ENCODE measurements around the gene OR1D5. TPM values are rescaled to one million over a fixed set of nuclear protein-coding genes. Genes with fewer than 3 reads are reported as not detected.

The OR1D5 gene
- polyA plus RNA-seq, 1 of the 3 experiments (the other 2 are of a cell fraction): not detected

DNA sequence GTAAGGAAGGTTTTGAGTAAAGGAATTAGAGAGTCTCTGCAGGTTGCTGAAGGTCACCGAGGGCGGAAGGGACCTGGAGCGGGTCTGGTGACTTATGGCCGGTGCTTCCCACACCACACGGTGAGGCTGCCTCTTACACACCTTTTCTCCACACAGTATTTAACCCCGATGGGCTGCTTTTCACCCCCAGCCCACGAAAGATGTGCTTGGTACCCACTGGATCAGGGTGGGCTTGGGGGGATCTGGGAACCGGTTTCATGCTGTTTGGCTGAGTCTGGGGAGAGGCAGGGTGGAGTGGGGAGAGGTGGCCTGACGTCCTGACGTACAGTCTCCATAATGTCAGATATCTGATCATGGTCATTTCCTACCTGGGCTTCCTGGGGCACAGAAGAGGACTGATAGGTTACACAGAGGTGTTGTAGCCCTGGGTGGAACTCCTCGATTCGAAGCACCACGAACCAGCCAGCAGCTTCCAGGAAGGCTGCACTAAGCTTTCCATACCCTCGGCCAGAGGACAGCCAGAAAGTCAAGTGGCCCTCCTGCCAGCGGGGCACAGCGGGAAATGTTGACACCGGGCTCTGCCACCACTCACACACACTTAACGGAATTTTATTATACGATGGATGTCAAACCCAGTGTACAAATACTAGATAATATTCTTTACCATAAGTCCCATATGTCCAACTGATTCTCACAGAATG is 34.0 kb downstream of the OR1D5 start:
- H4K20me1 ChIP-seq (ENCODE audit: insufficient read depth): no peaks in the 10 kb centered on the region
- H3K27ac ChIP-seq (ENCODE audit: low read depth in 2 of 2, low read length in 1 of 2): peak overlapping the region in 1 of 2 experiments; percentile 36; a peak in 1 of 4 replicates
- POLR2A ChIA-PET: no interaction called here
- H3K4me2 ChIP-seq: no peak overlapping the region
- H3K9ac ChIP-seq: no peak overlapping the region
- H3K4me3 ChIP-seq (ENCODE audit: low read depth in 2 of 2, low read length in 1 of 2): no peak overlapping the region
- CTCF ChIA-PET: interaction anchor here (3.4 kb wide), 1 partner anchor 16 kb away, joined by 14 read pairs; no protein-coding TSS in a partner anchor
- no peak overlapping the region for H2AFZ ChIP-seq (ENCODE audit: low read depth)
- no peak for DNase-seq
- H3K36me3 ChIP-seq (replicated peaks in 1 of 2; ENCODE audit: control insufficient read depth in 1 of 2, insufficient read depth in 2 of 2, low read length in 1 of 2): peaks cover 5 to 15% of the 10 kb centered on the region in 2 experiments
- no peaks in the 10 kb centered on the region for H3K9me2 ChIP-seq
- H3K27me3 ChIP-seq (ENCODE audit: insufficient read depth): no peaks in the 10 kb centered on the region
- no peaks in the 10 kb centered on the region for H3K79me2 ChIP-seq (ENCODE audit: insufficient read depth)
- H3K4me1 ChIP-seq (ENCODE audit: control insufficient read depth in 1 of 2, insufficient read depth in 2 of 2, low read depth in 1 of 2, low read length in 1 of 2): peaks cover 0 to 5% of the 10 kb centered on the region in 2 experiments; a peak in 2 of 4 replicates
- peaks cover 18% of the 10 kb centered on the region for H3F3A ChIP-seq (replicated peaks; ENCODE audit: insufficient read depth)
- H3K9me3 ChIP-seq: no peaks in the 10 kb centered on the region
- WGBS (ENCODE audit: low lambda C conversion rate): 86% methylated on average over 15 of the region's 19 CpGs
- TF ChIP-seq FOXJ3 (CRISPR knock-in tag; IDR thresholded peaks at IDR 0.05) (no peak), YY1 (IDR thresholded peaks at IDR 0.05; ENCODE audit: low read depth) (no peak), ELF1 (IDR thresholded peaks at IDR 0.05) (no peak), EP300 (IDR thresholded peaks at IDR 0.05; ENCODE audit: borderline replicate concordance in 1 of 2, low read depth in 1 of 2, low read length in 1 of 2) (no peak), SIN3A (IDR thresholded peaks at IDR 0.05; ENCODE audit: borderline replicate concordance, low read depth, low read length) (no peak), MXI1 (IDR thresholded peaks at IDR 0.05; ENCODE audit: low read depth, low read length) (no peak), SMC3 (IDR thresholded peaks at IDR 0.05; ENCODE audit: low read depth, low read length) (no peak), RFX5 (IDR thresholded peaks at IDR 0.05; ENCODE audit: low read length) (no peak), NFIC (IDR thresholded peaks at IDR 0.05; ENCODE audit: borderline replicate concordance) (no peak), NRF1 (IDR thresholded peaks at IDR 0.05; ENCODE audit: low read depth, low read length) (no peak), GATA2 (CRISPR knock-in tag; IDR thresholded peaks at IDR 0.05) (no peak), TCF12 (IDR thresholded peaks at IDR 0.05) (no peak), RCOR1 (IDR thresholded peaks at IDR 0.05; ENCODE audit: low read length) (no peak)
- TF ChIP-seq, protein P1, sequence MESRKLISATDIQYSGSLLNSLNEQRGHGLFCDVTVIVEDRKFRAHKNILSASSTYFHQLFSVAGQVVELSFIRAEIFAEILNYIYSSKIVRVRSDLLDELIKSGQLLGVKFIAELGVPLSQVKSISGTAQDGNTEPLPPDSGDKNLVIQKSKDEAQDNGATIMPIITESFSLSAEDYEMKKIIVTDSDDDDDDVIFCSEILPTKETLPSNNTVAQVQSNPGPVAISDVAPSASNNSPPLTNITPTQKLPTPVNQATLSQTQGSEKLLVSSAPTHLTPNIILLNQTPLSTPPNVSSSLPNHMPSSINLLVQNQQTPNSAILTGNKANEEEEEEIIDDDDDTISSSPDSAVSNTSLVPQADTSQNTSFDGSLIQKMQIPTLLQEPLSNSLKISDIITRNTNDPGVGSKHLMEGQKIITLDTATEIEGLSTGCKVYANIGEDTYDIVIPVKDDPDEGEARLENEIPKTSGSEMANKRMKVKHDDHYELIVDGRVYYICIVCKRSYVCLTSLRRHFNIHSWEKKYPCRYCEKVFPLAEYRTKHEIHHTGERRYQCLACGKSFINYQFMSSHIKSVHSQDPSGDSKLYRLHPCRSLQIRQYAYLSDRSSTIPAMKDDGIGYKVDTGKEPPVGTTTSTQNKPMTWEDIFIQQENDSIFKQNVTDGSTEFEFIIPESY (IDR thresholded peaks at IDR 0.05; ENCODE audit: borderline replicate concordance, low read depth): no peak
- TF ChIP-seq, protein P2, sequence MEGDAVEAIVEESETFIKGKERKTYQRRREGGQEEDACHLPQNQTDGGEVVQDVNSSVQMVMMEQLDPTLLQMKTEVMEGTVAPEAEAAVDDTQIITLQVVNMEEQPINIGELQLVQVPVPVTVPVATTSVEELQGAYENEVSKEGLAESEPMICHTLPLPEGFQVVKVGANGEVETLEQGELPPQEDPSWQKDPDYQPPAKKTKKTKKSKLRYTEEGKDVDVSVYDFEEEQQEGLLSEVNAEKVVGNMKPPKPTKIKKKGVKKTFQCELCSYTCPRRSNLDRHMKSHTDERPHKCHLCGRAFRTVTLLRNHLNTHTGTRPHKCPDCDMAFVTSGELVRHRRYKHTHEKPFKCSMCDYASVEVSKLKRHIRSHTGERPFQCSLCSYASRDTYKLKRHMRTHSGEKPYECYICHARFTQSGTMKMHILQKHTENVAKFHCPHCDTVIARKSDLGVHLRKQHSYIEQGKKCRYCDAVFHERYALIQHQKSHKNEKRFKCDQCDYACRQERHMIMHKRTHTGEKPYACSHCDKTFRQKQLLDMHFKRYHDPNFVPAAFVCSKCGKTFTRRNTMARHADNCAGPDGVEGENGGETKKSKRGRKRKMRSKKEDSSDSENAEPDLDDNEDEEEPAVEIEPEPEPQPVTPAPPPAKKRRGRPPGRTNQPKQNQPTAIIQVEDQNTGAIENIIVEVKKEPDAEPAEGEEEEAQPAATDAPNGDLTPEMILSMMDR (IDR thresholded peaks at IDR 0.05): no peak
- TF ChIP-seq, protein P3, sequence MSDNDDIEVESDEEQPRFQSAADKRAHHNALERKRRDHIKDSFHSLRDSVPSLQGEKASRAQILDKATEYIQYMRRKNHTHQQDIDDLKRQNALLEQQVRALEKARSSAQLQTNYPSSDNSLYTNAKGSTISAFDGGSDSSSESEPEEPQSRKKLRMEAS (IDR thresholded peaks at IDR 0.05; ENCODE audit: low read depth): no peak
- TF ChIP-seq, protein P4, sequence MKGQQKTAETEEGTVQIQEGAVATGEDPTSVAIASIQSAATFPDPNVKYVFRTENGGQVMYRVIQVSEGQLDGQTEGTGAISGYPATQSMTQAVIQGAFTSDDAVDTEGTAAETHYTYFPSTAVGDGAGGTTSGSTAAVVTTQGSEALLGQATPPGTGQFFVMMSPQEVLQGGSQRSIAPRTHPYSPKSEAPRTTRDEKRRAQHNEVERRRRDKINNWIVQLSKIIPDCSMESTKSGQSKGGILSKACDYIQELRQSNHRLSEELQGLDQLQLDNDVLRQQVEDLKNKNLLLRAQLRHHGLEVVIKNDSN (IDR thresholded peaks at IDR 0.05; ENCODE audit: borderline replicate concordance, low read depth): no peak
- TF ChIP-seq, protein P5, sequence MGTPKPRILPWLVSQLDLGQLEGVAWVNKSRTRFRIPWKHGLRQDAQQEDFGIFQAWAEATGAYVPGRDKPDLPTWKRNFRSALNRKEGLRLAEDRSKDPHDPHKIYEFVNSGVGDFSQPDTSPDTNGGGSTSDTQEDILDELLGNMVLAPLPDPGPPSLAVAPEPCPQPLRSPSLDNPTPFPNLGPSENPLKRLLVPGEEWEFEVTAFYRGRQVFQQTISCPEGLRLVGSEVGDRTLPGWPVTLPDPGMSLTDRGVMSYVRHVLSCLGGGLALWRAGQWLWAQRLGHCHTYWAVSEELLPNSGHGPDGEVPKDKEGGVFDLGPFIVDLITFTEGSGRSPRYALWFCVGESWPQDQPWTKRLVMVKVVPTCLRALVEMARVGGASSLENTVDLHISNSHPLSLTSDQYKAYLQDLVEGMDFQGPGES (IDR thresholded peaks at IDR 0.05; ENCODE audit: low read depth, low read length): no peak

Measured in SK-N-SH (cell line).